Articular chondrocyte of knee joint (primary cell): ENCODE data around the gene SLC7A10. TPM values are rescaled to one million over a fixed set of nuclear protein-coding genes. Genes with fewer than 3 reads are reported as not detected.

Source experiments
- total RNA-seq: library from RNA; depleted of rRNA; stranded (reverse); fragments of >200 nt; gene quantifications from 2 replicates; pipeline ENCODE4 v1.2.3, GENCODE V29; 2012

SLC7A10 gene
- total RNA-seq = not detected in 2 replicates

DNA sequence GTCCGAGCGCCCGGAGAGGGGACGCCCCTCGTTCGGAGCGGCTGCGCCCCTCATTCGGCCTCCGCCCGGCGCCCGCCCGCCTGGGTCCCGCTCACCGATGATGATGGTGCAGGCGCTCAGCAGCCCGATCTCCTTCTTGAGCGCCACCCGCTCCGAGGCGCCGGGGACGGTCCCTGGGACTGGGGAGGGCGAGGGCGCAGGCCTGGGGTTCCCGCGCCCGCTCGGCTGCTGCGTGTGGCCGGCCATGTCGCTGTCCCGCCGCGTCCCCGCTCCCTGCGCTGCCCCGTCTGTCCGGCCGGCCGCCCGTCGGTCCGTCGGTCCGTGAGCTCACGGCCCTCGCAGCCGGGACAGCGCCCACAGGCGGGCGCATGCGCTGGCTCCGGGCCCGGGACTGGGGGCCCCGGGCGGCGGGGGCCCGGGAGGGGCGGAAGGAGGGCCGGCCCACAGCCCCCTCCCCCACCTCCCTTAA, at the start of gene SLC7A10:
Gene SLC7A10, minus strand, starts transcription at position 393 of the 469 bp plus-strand sequence. Its CDS starts 147 bp downstream, at position 246.

GRCh38 chr19:33193865-33194362, 31.7 kb downstream of the SLC7A10 start, which contains the start of gene LRP3:
Gene LRP3 (plus strand): TSS chr19:33194330. CDS start chr19:33194786, 456 bp downstream.

Other genes with a start within 250 kb of the SLC7A10 start
- gene RHPN2, start 161.0 kb downstream of the SLC7A10 start, total RNA-seq = 0.78 and 0.86 TPM in 2 replicates
- 8.6 and 9.5 TPM in 2 replicates for gene GPATCH1, start 144.7 kb downstream of the SLC7A10 start, total RNA-seq
- gene WDR88, start 93.7 kb downstream of the SLC7A10 start, total RNA-seq = not detected in 2 replicates
- gene LRP3, start 31.5 kb downstream of the SLC7A10 start, total RNA-seq = 30.6 and 31.0 TPM in 2 replicates
- gene CEBPA, start 76.7 kb upstream of the SLC7A10 start, total RNA-seq = 0.86 and 1.7 TPM in 2 replicates
- 20.6 and 26.9 TPM in 2 replicates for gene CEBPG, start 147.9 kb upstream of the SLC7A10 start, total RNA-seq